Bronchial epithelial cell (primary cell): ENCODE data around the gene PTPRN2. TPM values are rescaled to one million over a fixed set of nuclear protein-coding genes. Genes with fewer than 3 reads are reported as not detected.

Experiments
- DNase-seq: peaks from one replicate; pipeline ENCODE4 v3.0.0-alpha.2; 2010; ENCODE audit warnings: low read depth
- FAIRE-seq: peaks from 2 replicates; lab custom pipeline; 2011; peaks lifted over from hg19 to GRCh38; lab: Jason Lieb, UNC
- H3K27me3 ChIP-seq: 2 replicates; pipeline ENCODE4 v1.5.1; 2011; ENCODE audit warnings: low read length; ENCODE audit not compliant: control insufficient read depth, insufficient read depth
- H3K36me3 ChIP-seq: 2 replicates; pipeline ENCODE4 v1.5.1; 2011; ENCODE audit warnings: low read length; ENCODE audit not compliant: control insufficient read depth, insufficient read depth
- H3K4me3 ChIP-seq: 2 replicates; pipeline ENCODE4 v1.5.1; 2011; ENCODE audit warnings: mild to moderate bottlenecking, low read depth, low read length, control low read depth
- total RNA-seq: library from RNA; depleted of rRNA; stranded (reverse); fragments of >200 nt; gene quantifications from 2 replicates; pipeline ENCODE4 v1.2.1, GENCODE V29; 2014
- TF ChIP-seq, protein P1 (sequence below): IDR thresholded peaks from 2 replicates; pipeline ENCODE4 v1.5.1; 2011; ENCODE audit warnings: mild to moderate bottlenecking, moderate library complexity, low read length, control low read depth, inconsistent platforms; ENCODE audit not compliant: insufficient read depth, severe bottlenecking

The PTPRN2 gene
- total RNA-seq, 1 donor from 2014 or later, result 1.1 TPM

GRCh38 chr7:158606671-158607424, 19.2 kb upstream of the PTPRN2 start:
- TF ChIP-seq, protein P1, sequence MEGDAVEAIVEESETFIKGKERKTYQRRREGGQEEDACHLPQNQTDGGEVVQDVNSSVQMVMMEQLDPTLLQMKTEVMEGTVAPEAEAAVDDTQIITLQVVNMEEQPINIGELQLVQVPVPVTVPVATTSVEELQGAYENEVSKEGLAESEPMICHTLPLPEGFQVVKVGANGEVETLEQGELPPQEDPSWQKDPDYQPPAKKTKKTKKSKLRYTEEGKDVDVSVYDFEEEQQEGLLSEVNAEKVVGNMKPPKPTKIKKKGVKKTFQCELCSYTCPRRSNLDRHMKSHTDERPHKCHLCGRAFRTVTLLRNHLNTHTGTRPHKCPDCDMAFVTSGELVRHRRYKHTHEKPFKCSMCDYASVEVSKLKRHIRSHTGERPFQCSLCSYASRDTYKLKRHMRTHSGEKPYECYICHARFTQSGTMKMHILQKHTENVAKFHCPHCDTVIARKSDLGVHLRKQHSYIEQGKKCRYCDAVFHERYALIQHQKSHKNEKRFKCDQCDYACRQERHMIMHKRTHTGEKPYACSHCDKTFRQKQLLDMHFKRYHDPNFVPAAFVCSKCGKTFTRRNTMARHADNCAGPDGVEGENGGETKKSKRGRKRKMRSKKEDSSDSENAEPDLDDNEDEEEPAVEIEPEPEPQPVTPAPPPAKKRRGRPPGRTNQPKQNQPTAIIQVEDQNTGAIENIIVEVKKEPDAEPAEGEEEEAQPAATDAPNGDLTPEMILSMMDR, result no peak
- DNase-seq (no peak), FAIRE-seq (no peak)
- H3K4me3 ChIP-seq, result no peak overlapping the region
- H3K36me3 ChIP-seq, result no peaks in the 10 kb centered on the region
- H3K27me3 ChIP-seq, result no peaks in the 10 kb centered on the region

DNA sequence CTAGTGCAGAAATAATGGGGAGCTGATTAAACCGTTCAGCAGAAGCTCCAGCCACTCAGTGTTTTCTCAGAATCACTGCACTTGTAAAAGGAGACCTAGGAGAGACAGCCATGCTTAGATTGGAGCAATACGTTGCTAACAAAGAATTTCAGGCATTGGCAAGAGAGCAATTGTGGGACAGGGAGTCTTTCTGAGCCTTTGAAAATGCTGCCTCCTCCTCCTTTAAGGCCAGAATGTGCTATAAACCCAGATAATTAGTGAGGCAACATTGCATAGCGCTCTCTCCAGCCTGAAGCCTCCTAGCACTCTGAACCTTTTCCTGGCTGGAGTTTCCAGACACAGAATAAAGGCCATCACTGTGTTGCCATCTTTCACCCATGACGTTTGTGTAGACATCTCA, 18.5 kb upstream of the PTPRN2 start:
- DNase-seq (no peak), FAIRE-seq (peak; percentile 36)
- no peaks in the 10 kb centered on the region for H3K36me3 ChIP-seq
- H3K27me3 ChIP-seq, result no peaks in the 10 kb centered on the region
- no peak overlapping the region for H3K4me3 ChIP-seq
- TF ChIP-seq, protein P1, result no peak

DNA sequence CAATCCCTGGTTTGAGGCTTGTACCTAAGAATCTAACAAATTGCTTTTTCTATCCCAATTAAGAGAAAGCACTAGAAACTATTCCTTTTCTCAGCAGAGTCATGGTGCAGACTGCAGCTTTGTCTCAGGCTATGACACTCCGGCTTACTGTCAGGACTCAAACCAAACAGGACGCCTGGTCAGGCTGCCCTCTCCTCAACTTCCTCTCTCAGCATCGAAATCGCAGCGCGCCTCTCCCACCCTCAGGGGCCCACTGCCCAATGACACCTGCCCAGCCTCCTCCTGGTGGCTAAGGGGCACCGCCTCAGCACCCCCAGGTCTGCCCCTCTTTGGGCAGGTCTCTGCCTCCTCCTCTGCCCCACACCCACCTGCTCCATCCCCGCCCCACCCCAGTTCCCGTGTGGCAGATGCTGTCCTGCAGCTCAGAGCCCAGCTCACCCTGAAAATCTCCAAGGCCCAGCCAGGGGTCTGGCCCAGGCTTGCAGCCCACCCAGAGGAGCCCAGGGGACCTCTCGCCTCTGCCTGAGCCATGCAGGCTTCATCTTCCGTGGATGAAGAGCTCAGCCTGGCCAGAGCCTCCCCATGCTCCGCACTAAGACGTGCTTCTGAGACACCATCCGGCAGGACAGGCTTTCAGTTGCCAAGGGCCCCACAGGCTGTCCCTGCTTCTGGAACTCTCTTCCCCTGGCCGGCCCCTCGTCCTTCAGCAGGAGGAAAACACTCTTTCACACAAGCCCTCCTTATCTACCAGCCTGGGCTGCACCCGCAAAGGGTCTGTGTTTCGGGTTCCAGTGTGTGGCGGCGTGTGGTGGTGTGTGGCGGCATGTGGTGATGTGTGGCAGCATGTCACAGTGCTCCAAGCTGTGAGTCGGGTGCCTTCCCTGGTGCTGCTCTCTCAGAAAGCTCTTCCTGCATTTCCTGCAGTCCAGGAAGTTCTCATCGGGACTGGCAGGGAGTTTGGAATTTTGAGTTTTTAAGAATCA, 16.4 kb upstream of the PTPRN2 start:
- H3K27me3 ChIP-seq, result no peaks in the 10 kb centered on the region
- no peak overlapping the region for H3K4me3 ChIP-seq
- TF ChIP-seq, protein P1, result no peak
- no peaks in the 10 kb centered on the region for H3K36me3 ChIP-seq
- FAIRE-seq, result no peak
- no peak for DNase-seq

GRCh38 chr7:158602905-158603772, 15.5 kb upstream of the PTPRN2 start:
- DNase-seq (no peak), FAIRE-seq (no peak)
- H3K4me3 ChIP-seq, result no peak overlapping the region
- no peaks in the 10 kb centered on the region for H3K27me3 ChIP-seq
- no peaks in the 10 kb centered on the region for H3K36me3 ChIP-seq
- TF ChIP-seq, protein P1, result no peak

DNA sequence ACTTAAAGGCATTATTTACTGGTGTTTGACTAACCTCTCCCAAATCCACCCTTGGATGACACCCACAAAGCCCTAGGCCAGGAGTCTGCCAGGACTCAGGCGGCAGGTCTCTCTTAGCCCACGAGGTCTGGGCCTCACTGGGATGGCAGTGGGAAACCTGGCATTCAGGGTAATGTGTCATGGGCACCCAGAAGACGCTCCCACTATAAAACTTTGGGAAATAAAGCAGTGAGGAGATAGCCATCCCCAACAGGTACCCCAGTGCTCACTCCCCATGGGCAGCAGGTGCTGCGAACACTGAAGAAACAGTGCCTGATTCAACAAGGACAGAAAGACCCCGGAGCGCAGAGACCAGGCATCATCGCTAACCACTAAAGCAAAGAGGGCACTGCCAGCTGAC, 14.4 kb upstream of the PTPRN2 start:
- FAIRE-seq (no peak), DNase-seq (no peak)
- TF ChIP-seq, protein P1, result no peak
- no peak overlapping the region for H3K4me3 ChIP-seq
- no peaks in the 10 kb centered on the region for H3K27me3 ChIP-seq
- no peaks in the 10 kb centered on the region for H3K36me3 ChIP-seq
